ENCODE data around the gene ZFYVE19.

- TF ChIP-seq CTCF (IDR thresholded peaks at IDR 0.05): no peak
- no peak for TF ChIP-seq POLR2A (IDR thresholded peaks at IDR 0.05)
Measured at GRCh38 chr15:40792394-40792793, 14.5 kb upstream of the ZFYVE19 start.

Measured in prostate gland (tissue), 2 donors.